AG09319 (cell line): Measurements from ENCODE around the gene RHNO1.

Experiments used
- DNase-seq: peaks from one replicate; pipeline ENCODE4 v3.0.0-alpha.2; 2010; ENCODE audit warnings: low read depth; ENCODE audit errors: extremely low read depth
- TF ChIP-seq, protein P1 (sequence below): IDR thresholded peaks from 2 replicates; pipeline ENCODE4 v1.5.1; 2011; ENCODE audit warnings: low read depth, mild to moderate bottlenecking, inconsistent platforms, low read length, moderate library complexity

Gene RHNO1

DNA sequence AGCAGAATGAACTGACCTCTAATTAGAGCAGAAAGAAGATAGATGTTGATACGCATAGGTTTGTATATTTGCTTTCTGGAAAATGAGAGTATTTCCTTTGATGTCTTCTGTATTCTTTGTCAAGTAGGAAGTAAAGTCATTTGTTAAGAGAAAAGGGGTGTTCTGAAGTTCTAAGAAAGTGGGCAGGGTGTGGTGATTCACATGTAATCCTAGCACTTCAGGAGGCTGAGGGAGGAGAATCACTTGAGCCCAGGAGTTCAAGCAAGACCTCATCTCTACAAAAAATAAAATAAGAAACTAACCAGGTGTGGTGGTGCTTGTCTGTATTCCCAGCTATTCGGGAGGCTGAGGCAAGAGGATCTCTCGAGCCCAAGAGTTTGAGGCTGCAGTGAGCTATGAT is 2.8 kb downstream of the RHNO1 start:
- DNase-seq = no peak
- TF ChIP-seq, protein P1, sequence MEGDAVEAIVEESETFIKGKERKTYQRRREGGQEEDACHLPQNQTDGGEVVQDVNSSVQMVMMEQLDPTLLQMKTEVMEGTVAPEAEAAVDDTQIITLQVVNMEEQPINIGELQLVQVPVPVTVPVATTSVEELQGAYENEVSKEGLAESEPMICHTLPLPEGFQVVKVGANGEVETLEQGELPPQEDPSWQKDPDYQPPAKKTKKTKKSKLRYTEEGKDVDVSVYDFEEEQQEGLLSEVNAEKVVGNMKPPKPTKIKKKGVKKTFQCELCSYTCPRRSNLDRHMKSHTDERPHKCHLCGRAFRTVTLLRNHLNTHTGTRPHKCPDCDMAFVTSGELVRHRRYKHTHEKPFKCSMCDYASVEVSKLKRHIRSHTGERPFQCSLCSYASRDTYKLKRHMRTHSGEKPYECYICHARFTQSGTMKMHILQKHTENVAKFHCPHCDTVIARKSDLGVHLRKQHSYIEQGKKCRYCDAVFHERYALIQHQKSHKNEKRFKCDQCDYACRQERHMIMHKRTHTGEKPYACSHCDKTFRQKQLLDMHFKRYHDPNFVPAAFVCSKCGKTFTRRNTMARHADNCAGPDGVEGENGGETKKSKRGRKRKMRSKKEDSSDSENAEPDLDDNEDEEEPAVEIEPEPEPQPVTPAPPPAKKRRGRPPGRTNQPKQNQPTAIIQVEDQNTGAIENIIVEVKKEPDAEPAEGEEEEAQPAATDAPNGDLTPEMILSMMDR = no peak

DNA sequence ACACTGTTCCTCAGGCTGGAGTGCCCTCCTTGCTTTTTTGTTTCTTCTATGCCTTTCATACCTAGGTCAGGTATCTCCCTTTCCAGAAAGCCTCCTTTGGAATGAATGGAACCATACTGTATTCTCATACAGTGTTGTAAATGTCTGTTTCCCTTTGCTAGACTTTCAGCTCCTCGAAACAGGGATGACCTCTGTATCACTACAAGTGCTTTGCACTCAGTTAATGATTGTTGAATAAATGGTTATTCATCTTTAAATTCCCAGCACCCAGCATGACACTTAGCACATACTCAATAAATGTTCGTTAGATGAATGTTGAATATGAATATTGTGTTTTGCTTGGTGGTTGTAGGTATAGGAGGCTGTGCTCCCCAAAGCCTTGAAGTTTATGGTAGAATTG is 7.8 kb downstream of the RHNO1 start:
- TF ChIP-seq, protein P1 = no peak
- no peak for DNase-seq

DNA sequence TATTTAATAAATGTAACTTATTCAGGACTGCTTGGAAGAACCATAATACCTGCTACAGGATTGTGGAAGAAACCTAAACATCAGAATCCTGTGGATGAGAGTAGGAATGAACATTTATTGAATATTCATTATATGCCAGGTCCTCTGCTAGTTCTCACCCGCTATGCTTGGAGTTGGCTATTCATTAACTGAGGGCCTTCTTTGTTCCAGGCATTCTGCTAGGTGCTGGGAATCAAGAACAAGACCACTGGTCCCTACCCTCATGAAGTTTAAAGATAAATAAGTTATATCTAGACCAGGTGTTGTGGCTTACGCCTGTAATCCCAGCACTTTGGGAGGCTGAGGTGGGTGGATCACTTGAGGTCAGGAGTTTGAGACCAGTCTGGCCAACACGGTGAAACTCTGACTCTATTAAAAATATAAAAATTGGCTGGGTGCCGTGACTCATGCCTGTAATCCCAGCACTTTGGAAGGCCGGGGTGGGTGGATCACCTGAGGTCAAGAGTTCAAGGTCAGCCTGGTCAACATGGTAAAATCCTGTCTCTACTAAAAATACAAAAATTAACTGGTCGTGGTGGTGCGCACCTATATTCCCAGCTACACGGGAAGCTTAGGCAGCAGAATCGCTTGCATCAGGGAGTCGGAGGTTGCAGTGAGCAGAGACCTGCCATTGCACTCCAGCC is 9.9 kb downstream of the RHNO1 start:
- no peak for DNase-seq
- TF ChIP-seq, protein P1 = no peak

DNA sequence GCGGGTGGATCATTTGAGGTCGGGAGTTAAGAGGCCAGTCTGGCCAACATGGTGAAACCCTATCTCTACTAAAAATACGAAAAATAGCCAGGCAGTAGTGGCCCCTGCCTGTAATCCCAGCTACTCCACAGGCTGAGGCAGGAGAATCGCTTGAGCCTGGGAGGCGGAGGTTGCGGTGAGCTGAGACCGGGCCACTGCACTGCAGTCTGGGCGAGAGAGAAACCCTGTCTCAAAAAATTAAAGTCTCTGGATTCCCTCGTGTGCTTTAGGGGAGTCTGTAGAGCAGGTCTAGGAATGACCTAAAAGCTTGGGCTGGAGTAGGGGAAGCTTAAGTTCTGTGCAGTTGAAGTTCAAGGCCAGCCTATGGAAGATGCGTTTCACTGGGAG is 13.0 kb downstream of the RHNO1 start:
- no peak for DNase-seq
- TF ChIP-seq, protein P1 = no peak

DNA sequence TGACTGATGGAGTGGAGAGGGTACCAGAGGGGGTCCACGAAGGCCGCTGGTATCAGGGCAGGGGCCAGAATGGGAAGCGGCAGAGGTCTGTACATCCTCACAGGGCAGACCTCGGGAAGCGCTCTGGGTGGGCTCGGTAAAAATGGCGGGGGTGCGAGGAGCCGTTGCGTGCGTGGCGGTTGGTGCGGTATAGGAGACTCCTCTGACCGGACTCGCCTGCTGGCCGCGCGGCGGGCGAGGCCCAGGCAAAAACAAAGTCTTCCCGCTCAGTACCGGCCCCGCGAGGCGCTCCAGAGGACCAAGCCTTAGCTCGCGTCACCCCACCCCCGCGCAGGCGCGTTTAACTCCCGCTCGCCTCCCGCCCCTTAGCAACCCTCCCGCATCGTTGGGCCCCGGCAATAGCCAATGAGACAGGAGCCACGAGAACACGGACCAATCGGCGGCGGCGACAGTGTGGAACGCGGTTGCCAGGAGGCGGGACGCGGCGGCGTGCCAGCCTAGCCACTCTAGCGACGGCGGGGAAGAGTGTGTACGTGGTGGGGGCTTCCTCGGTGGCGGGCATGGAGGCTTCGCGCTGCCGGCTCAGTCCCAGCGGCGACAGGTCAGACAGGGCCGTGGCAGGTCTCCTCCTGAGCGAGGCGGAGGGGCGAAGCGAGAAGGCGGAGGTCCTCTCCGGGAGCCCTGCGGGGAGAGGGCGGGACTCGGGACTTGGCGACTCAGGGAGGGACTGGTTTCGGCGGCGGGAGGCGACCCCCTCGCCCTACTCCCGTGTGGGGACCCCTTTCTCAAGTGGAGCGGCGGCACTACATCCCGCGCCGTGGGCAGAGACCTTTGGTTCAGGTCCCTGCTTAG is 13.6 kb downstream of the RHNO1 start, which contains the start of gene TULP3:
Gene TULP3, plus strand, starts transcription at position 504 of the 852 bp plus-strand sequence. Its CDS starts 57 bp downstream, at position 561.
- TF ChIP-seq, protein P1 = peak; percentile 5
- peak; percentile 95 for DNase-seq

DNA sequence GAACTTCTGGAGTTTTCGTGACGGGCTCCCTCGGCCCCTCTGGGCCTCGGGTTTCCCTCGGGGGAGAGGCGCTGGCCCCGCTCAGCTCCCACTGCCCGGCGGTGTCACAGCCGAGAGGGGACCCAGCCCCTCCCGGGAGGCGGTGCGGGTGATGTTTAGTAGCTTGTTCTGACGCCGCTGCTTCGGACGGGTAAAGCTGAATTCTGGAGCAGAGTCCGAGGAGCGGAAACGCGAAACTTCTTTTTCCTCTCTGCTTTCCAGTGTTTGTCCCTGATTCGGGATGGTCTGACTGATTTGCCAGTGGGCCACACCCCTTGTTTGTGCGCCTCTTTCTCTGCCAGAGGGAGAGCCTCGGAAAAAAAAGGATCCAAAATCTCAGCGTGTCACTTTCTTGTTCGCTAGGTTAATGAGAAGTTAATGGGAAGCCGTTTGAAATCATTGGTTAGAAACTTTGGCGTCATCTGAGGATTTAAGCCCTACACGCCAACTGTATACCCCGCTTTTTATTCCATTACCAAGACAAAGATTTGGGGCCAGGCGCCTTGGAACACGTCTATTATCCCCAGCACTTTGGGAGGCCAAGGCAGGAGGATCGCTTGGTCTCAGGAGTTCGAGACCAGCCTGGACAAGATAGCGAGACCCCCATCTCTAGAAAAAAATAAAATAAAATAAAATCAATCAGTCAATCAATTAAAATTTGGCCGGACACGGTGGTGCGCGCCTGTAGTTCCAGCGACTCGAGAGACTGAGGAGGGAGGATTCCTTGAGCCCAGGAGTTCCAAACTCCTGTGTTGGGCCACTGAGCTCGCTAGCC is 14.4 kb downstream of the RHNO1 start:
- TF ChIP-seq, protein P1 = no peak
- DNase-seq = no peak
